ENCODE results near the gene SPATS2.

DNA sequence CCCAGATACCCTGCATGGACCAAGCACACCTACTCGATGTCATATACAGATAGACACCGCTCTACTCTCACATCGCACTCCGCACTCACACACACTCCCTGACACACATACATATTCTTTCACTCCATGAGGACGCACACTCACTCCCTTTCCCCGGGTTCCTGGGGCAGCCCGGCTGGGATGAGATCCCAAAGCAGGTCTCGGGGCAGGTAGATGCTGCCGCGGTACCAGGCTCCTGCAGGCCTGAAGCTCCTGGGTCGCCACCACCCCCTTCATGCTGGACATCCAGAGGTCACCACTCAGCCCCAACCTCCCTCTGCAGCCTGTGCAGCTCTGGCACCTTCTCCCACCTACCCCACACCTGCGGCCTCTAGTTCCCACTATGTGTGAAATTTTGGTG lies 32.6 kb upstream of the SPATS2 start:
- TF ChIP-seq POLR2A (IDR thresholded peaks at IDR 0.05): no peak
- TF ChIP-seq, protein P1, sequence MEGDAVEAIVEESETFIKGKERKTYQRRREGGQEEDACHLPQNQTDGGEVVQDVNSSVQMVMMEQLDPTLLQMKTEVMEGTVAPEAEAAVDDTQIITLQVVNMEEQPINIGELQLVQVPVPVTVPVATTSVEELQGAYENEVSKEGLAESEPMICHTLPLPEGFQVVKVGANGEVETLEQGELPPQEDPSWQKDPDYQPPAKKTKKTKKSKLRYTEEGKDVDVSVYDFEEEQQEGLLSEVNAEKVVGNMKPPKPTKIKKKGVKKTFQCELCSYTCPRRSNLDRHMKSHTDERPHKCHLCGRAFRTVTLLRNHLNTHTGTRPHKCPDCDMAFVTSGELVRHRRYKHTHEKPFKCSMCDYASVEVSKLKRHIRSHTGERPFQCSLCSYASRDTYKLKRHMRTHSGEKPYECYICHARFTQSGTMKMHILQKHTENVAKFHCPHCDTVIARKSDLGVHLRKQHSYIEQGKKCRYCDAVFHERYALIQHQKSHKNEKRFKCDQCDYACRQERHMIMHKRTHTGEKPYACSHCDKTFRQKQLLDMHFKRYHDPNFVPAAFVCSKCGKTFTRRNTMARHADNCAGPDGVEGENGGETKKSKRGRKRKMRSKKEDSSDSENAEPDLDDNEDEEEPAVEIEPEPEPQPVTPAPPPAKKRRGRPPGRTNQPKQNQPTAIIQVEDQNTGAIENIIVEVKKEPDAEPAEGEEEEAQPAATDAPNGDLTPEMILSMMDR (IDR thresholded peaks at IDR 0.05): no peak

Measured in thyroid gland (tissue), 4 donors.